Stimulated activated CD4-positive, alpha-beta T cell treated with anti-CD3 and anti-CD28 coated beads, Interleukin-1b, Interleukin-23, amount 100 ng/mL, for 48 hours (primary cell): ENCODE results near the gene NDUFV2.
"Not testable (repeated sequence)": the region's sequence is repeated elsewhere in the genome, so short reads cannot be mapped to it uniquely, and the experiment has no call there.

Experiments
- DNase-seq: peaks from one replicate; pipeline ENCODE4 v3.0.0-alpha.2; 2020

NDUFV2 gene

GRCh38 chr18:9157806-9158205 lies 55.3 kb downstream of the NDUFV2 start:
- no peak for DNase-seq

- no peak for DNase-seq
These were observed 57.5 kb downstream of the NDUFV2 start for GRCh38 chr18:9160014-9160413.

GRCh38 chr18:9162663-9163062 lies 60.2 kb downstream of the NDUFV2 start:
- DNase-seq = not testable (repeated sequence)

GRCh38 chr18:9164149-9164548 lies 61.6 kb downstream of the NDUFV2 start:
- not testable (repeated sequence) for DNase-seq

GRCh38 chr18:9165883-9166282 lies 63.4 kb downstream of the NDUFV2 start:
- DNase-seq = not testable (repeated sequence)

- DNase-seq = not testable (repeated sequence)
These were observed 67.0 kb downstream of the NDUFV2 start for GRCh38 chr18:9169515-9169914.

- not testable (repeated sequence) for DNase-seq
These were observed 69.4 kb downstream of the NDUFV2 start for GRCh38 chr18:9171919-9172318.

GRCh38 chr18:9172506-9173127 lies 70.1 kb downstream of the NDUFV2 start:
- no peak for DNase-seq

- DNase-seq = no peak
These were observed 71.3 kb downstream of the NDUFV2 start for GRCh38 chr18:9173770-9174233.

GRCh38 chr18:9174302-9174701 lies 71.8 kb downstream of the NDUFV2 start:
- DNase-seq = no peak

GRCh38 chr18:9175115-9175514 lies 72.6 kb downstream of the NDUFV2 start:
- no peak for DNase-seq

GRCh38 chr18:9177031-9177430 lies 74.5 kb downstream of the NDUFV2 start:
- no peak for DNase-seq

- no peak for DNase-seq
These were observed 75.0 kb downstream of the NDUFV2 start for GRCh38 chr18:9177466-9177865.

- DNase-seq = no peak
These were observed 76.1 kb downstream of the NDUFV2 start for GRCh38 chr18:9178557-9178956.

GRCh38 chr18:9181275-9181674 lies 78.8 kb downstream of the NDUFV2 start:
- no peak for DNase-seq

GRCh38 chr18:9182852-9183399 lies 80.4 kb downstream of the NDUFV2 start:
- no peak for DNase-seq
